Measurements from ENCODE around the gene HBZ. TPM values are rescaled to one million over a fixed set of nuclear protein-coding genes. Genes with fewer than 3 reads are reported as not detected.

The HBZ gene
- total and polyA plus RNA-seq, 4 donors = 1.1 to 5.0 (median 2.4) TPM

GRCh38 chr16:130533-131173 lies 21.8 kb upstream of the HBZ start:
- no peak for DNase-seq (ENCODE audit: low read depth in 4 of 6, low spot score in 6 of 6)
- Histone ChIP-seq H3K27me3 (ENCODE audit: control insufficient read depth, insufficient read depth, low read length) (no peaks in the 10 kb centered on the region), H3K27ac (ENCODE audit: low read depth, low read length) (no peak overlapping the region), H3K36me3 (ENCODE audit: control insufficient read depth, insufficient read depth, low read length) (peaks cover 16% of the 10 kb centered on the region), H3K4me1 (ENCODE audit: control insufficient read depth, insufficient read depth, low read length) (no peaks in the 10 kb centered on the region), H3K4me3 (ENCODE audit: low read depth, low read length) (no peak overlapping the region), H3K9me3 (ENCODE audit: control insufficient read depth, insufficient read depth, low read length) (no peaks in the 10 kb centered on the region)
- 98% methylated on average over 9 of the region's 15 CpGs for WGBS (ENCODE audit: insufficient coverage)

- Histone ChIP-seq H3K27ac (ENCODE audit: low read depth, low read length) (no peak overlapping the region), H3K36me3 (ENCODE audit: control insufficient read depth, insufficient read depth, low read length) (peaks cover 16% of the 10 kb centered on the region), H3K9me3 (ENCODE audit: control insufficient read depth, insufficient read depth, low read length) (no peaks in the 10 kb centered on the region), H3K4me1 (ENCODE audit: control insufficient read depth, insufficient read depth, low read length) (peaks cover under 1% of the 10 kb centered on the region), H3K4me3 (ENCODE audit: low read depth, low read length) (no peak overlapping the region), H3K27me3 (ENCODE audit: control insufficient read depth, insufficient read depth, low read length) (no peaks in the 10 kb centered on the region)
- no peak for DNase-seq (ENCODE audit: low read depth in 4 of 6, low spot score in 6 of 6)
- over 99% methylated on average over 6 of the region's 7 CpGs for WGBS (ENCODE audit: insufficient coverage)
Observed at GRCh38 chr16:132120-132519, 20.3 kb upstream of the HBZ start.

- H3K9me3 ChIP-seq (ENCODE audit: control insufficient read depth, insufficient read depth, low read length) = no peaks in the 10 kb centered on the region
- H3K4me3 ChIP-seq (ENCODE audit: low read depth, low read length) = no peak overlapping the region
- DNase-seq (ENCODE audit: low read depth in 4 of 6, low spot score in 6 of 6) = no peak
- WGBS (ENCODE audit: insufficient coverage) = no CpG with 5 or more reads among the region's 2 CpGs
- H3K36me3 ChIP-seq (ENCODE audit: control insufficient read depth, insufficient read depth, low read length) = peaks cover 10% of the 10 kb centered on the region
- no peak overlapping the region for H3K27ac ChIP-seq (ENCODE audit: low read depth, low read length)
- H3K27me3 ChIP-seq (ENCODE audit: control insufficient read depth, insufficient read depth, low read length) = no peaks in the 10 kb centered on the region
- peaks cover 7% of the 10 kb centered on the region for H3K4me1 ChIP-seq (ENCODE audit: control insufficient read depth, insufficient read depth, low read length)
Observed at GRCh38 chr16:133716-134115, 18.7 kb upstream of the HBZ start.

- Histone ChIP-seq H3K4me3 (ENCODE audit: low read depth, low read length) (peak overlapping the region; percentile 68), H3K9me3 (ENCODE audit: control insufficient read depth, insufficient read depth, low read length) (no peaks in the 10 kb centered on the region), H3K4me1 (ENCODE audit: control insufficient read depth, insufficient read depth, low read length) (peaks cover 24% of the 10 kb centered on the region), H3K27me3 (ENCODE audit: control insufficient read depth, insufficient read depth, low read length) (no peaks in the 10 kb centered on the region), H3K36me3 (ENCODE audit: control insufficient read depth, insufficient read depth, low read length) (peaks cover 3% of the 10 kb centered on the region), H3K27ac (ENCODE audit: low read depth, low read length) (peak overlapping the region; percentile 84)
- peak in 3 of 6 donors; percentile 13 to 50 (median 43) for DNase-seq (ENCODE audit: low read depth in 4 of 6, low spot score in 6 of 6)
- WGBS (ENCODE audit: insufficient coverage) = 0% methylated on average over 25 of the region's 30 CpGs
Observed at GRCh38 chr16:138049-138417, 14.4 kb upstream of the HBZ start.

GRCh38 chr16:140175-140857 lies 12.1 kb upstream of the HBZ start:
- WGBS (ENCODE audit: insufficient coverage) = 88% methylated on average over 4 of the region's 10 CpGs
- peaks cover 25% of the 10 kb centered on the region for H3K4me1 ChIP-seq (ENCODE audit: control insufficient read depth, insufficient read depth, low read length)

GRCh38 chr16:142405-142967 lies 10.0 kb upstream of the HBZ start:
- Histone ChIP-seq H3K27ac (ENCODE audit: low read depth, low read length) (no peak overlapping the region), H3K4me1 (ENCODE audit: control insufficient read depth, insufficient read depth, low read length) (peaks cover 20% of the 10 kb centered on the region), H3K9me3 (ENCODE audit: control insufficient read depth, insufficient read depth, low read length) (no peaks in the 10 kb centered on the region), H3K36me3 (ENCODE audit: control insufficient read depth, insufficient read depth, low read length) (no peaks in the 10 kb centered on the region), H3K27me3 (ENCODE audit: control insufficient read depth, insufficient read depth, low read length) (no peaks in the 10 kb centered on the region), H3K4me3 (ENCODE audit: low read depth, low read length) (no peak overlapping the region)
- peak in 1 of 6 donors; percentile 45 for DNase-seq (ENCODE audit: low read depth in 4 of 6, low spot score in 6 of 6)
- whole genome bisulfite sequencing (ENCODE audit: insufficient coverage) = 67% methylated on average over 12 of the region's 12 CpGs

More at GRCh38 chr16:140175-140857, 12.1 kb upstream of the HBZ start:
- Histone ChIP-seq H3K36me3 (ENCODE audit: control insufficient read depth, insufficient read depth, low read length) (peaks cover 3% of the 10 kb centered on the region), H3K9me3 (ENCODE audit: control insufficient read depth, insufficient read depth, low read length) (no peaks in the 10 kb centered on the region), H3K27ac (ENCODE audit: low read depth, low read length) (no peak overlapping the region), H3K27me3 (ENCODE audit: control insufficient read depth, insufficient read depth, low read length) (no peaks in the 10 kb centered on the region), H3K4me3 (ENCODE audit: low read depth, low read length) (no peak overlapping the region)
- peak in 1 of 6 donors; percentile 13 for DNase-seq (ENCODE audit: low read depth in 4 of 6, low spot score in 6 of 6)

GRCh38 chr16:143047-143446 lies 9.4 kb upstream of the HBZ start:
- Histone ChIP-seq H3K27ac (ENCODE audit: low read depth, low read length) (no peak overlapping the region), H3K36me3 (ENCODE audit: control insufficient read depth, insufficient read depth, low read length) (no peaks in the 10 kb centered on the region), H3K27me3 (ENCODE audit: control insufficient read depth, insufficient read depth, low read length) (no peaks in the 10 kb centered on the region), H3K4me3 (ENCODE audit: low read depth, low read length) (no peak overlapping the region), H3K9me3 (ENCODE audit: control insufficient read depth, insufficient read depth, low read length) (no peaks in the 10 kb centered on the region), H3K4me1 (ENCODE audit: control insufficient read depth, insufficient read depth, low read length) (peaks cover 17% of the 10 kb centered on the region)
- 79% methylated on average over 4 of the region's 6 CpGs for WGBS (ENCODE audit: insufficient coverage)
- no peak for DNase-seq (ENCODE audit: low read depth in 4 of 6, low spot score in 6 of 6)

GRCh38 chr16:143456-143855 lies 9.0 kb upstream of the HBZ start:
- Histone ChIP-seq H3K4me1 (ENCODE audit: control insufficient read depth, insufficient read depth, low read length) (peaks cover 17% of the 10 kb centered on the region), H3K27me3 (ENCODE audit: control insufficient read depth, insufficient read depth, low read length) (peaks cover 2% of the 10 kb centered on the region), H3K27ac (ENCODE audit: low read depth, low read length) (no peak overlapping the region), H3K9me3 (ENCODE audit: control insufficient read depth, insufficient read depth, low read length) (no peaks in the 10 kb centered on the region), H3K36me3 (ENCODE audit: control insufficient read depth, insufficient read depth, low read length) (no peaks in the 10 kb centered on the region), H3K4me3 (ENCODE audit: low read depth, low read length) (no peak overlapping the region)
- no peak for DNase-seq (ENCODE audit: low read depth in 4 of 6, low spot score in 6 of 6)
- 65% methylated on average over 6 of the region's 6 CpGs for WGBS (ENCODE audit: insufficient coverage)

- Histone ChIP-seq H3K27ac (ENCODE audit: low read depth, low read length) (no peak overlapping the region), H3K4me1 (ENCODE audit: control insufficient read depth, insufficient read depth, low read length) (peaks cover 9% of the 10 kb centered on the region), H3K9me3 (ENCODE audit: control insufficient read depth, insufficient read depth, low read length) (no peaks in the 10 kb centered on the region), H3K4me3 (ENCODE audit: low read depth, low read length) (no peak overlapping the region), H3K27me3 (ENCODE audit: control insufficient read depth, insufficient read depth, low read length) (peaks cover 8% of the 10 kb centered on the region), H3K36me3 (ENCODE audit: control insufficient read depth, insufficient read depth, low read length) (no peaks in the 10 kb centered on the region)
- DNase-seq (ENCODE audit: low read depth in 4 of 6, low spot score in 6 of 6) = no peak
- 89% methylated on average over 13 of the region's 14 CpGs for WGBS (ENCODE audit: insufficient coverage)
Observed at GRCh38 chr16:144797-145252, 7.6 kb upstream of the HBZ start.

All from spinal cord (tissue), 10 donors.